GM23338 (cell line): ENCODE results near the gene FAM219A. TPM values are rescaled to one million over a fixed set of nuclear protein-coding genes. Genes with fewer than 3 reads are reported as not detected.
A peak's percentile ranks its signal among the peaks of the same experiment; 100 is the strongest.

ENCODE experiments used
- ATAC-seq: fragments of 200-7000 bp; cut with Tn5 transposase; 3 replicates; pipeline ENCODE4 v1.9.1; 2020
- DNase-seq: peaks from one replicate; pipeline ENCODE4 v3.0.0-alpha.2; 2015; ENCODE audit warnings: low spot score
- H2AFZ ChIP-seq: fragments of 200-600 bp; sonication (generic); 2 replicates; pipeline ENCODE4 v1.8.0; 2016; ENCODE audit warnings: antibody characterized with exemption, mild to moderate bottlenecking, moderate library complexity
- H3F3A ChIP-seq: fragments of 200-600 bp; sonication (generic); replicated peaks from 2 replicates; pipeline ENCODE4 v1.8.0; 2017; ENCODE audit warnings: antibody characterized with exemption, mixed run types, low read depth
- H3K27ac ChIP-seq: fragments of 200-600 bp; sonication (generic); 2 replicates; pipeline ENCODE4 v1.6.1; 2016; ENCODE audit warnings: low read depth
- H3K27me3 ChIP-seq: fragments of 200-600 bp; sonication (generic); 2 replicates; pipeline ENCODE4 v1.8.0; 2016; ENCODE audit warnings: mild to moderate bottlenecking, mixed run types, moderate library complexity; ENCODE audit not compliant: insufficient read depth
- H3K36me3 ChIP-seq: fragments of 200-600 bp; sonication (generic); 2 replicates; pipeline ENCODE4 v1.8.0; 2016; ENCODE audit warnings: mild to moderate bottlenecking; ENCODE audit not compliant: insufficient read depth
- H3K4me1 ChIP-seq: fragments of 200-600 bp; sonication (generic); 2 replicates; pipeline ENCODE4 v1.8.0; 2016; ENCODE audit warnings: mild to moderate bottlenecking, moderate library complexity; ENCODE audit not compliant: insufficient read depth
- H3K4me2 ChIP-seq: fragments of 200-600 bp; sonication (generic); 2 replicates; pipeline ENCODE4 v1.7.1; 2017; ENCODE audit warnings: mixed run types
- H3K4me3 ChIP-seq: fragments of 200-600 bp; sonication (generic); 2 replicates; pipeline ENCODE4 v1.6.1; 2016; ENCODE audit warnings: mixed run types
- H3K79me2 ChIP-seq: fragments of 200-600 bp; sonication (generic); replicated peaks from 2 replicates; pipeline ENCODE4 v1.8.0; 2017; ENCODE audit warnings: mild to moderate bottlenecking; ENCODE audit not compliant: insufficient read depth
- H3K9me2 ChIP-seq: fragments of 200-600 bp; sonication (generic); 2 replicates; pipeline ENCODE4 v1.8.0; 2017; ENCODE audit not compliant: insufficient read depth
- H4K20me1 ChIP-seq: fragments of 200-600 bp; sonication (generic); replicated peaks from 2 replicates; pipeline ENCODE4 v1.8.0; 2017; ENCODE audit warnings: mild to moderate bottlenecking; ENCODE audit not compliant: insufficient read depth
- H3K27ac Mint-ChIP-seq: 2 replicates; pipeline ENCODE4 v1.8.0; 2020; ENCODE audit warnings: inconsistent platforms, mild to moderate bottlenecking, moderate library complexity, mixed read lengths
- H3K27me3 Mint-ChIP-seq: 3 replicates; pipeline ENCODE4 v1.8.0; 2022; ENCODE audit warnings: low read depth, mild to moderate bottlenecking, moderate library complexity, mixed read lengths, inconsistent platforms; ENCODE audit not compliant: insufficient read depth, poor library complexity
- H3K36me3 Mint-ChIP-seq: 3 replicates; pipeline ENCODE4 v1.8.0; 2021; ENCODE audit warnings: low read depth, mild to moderate bottlenecking, inconsistent platforms, moderate library complexity, mixed read lengths
- H3K4me1 Mint-ChIP-seq: 3 replicates; pipeline ENCODE4 v1.8.0; 2020; ENCODE audit warnings: mild to moderate bottlenecking, inconsistent platforms, mixed read lengths
- H3K4me3 Mint-ChIP-seq: 3 replicates; pipeline ENCODE4 v1.8.0; 2021; ENCODE audit warnings: moderate library complexity, mild to moderate bottlenecking, inconsistent platforms, mixed read lengths
- H3K9me3 Mint-ChIP-seq: 3 replicates; pipeline ENCODE4 v1.8.0; 2020; ENCODE audit warnings: moderate library complexity, mild to moderate bottlenecking, inconsistent platforms, mixed read lengths
- CREB1 ChIP-seq: fragments of 250-450 bp; sonication (Bioruptor Pico); IDR thresholded peaks from 2 replicates; pipeline ENCODE4 v1.5.0; 2020; ENCODE audit warnings: low read depth, mild to moderate bottlenecking, moderate library complexity
- ETS1 ChIP-seq: IDR thresholded peaks from 2 replicates; pipeline ENCODE4 v1.6.1; 2016; ENCODE audit warnings: antibody characterized with exemption
- EZH2 ChIP-seq: fragments of 200-600 bp; sonication (generic); IDR thresholded peaks from one replicate; pipeline ENCODE4 v1.8.0; 2017; ENCODE audit warnings: antibody characterized with exemption, mild to moderate bottlenecking, low read depth; ENCODE audit not compliant: unreplicated experiment
- EZH2phosphoT487 ChIP-seq: fragments of 200-600 bp; sonication (generic); IDR thresholded peaks from one replicate; pipeline ENCODE4 v1.8.1; 2018; ENCODE audit warnings: antibody characterized with exemption; ENCODE audit not compliant: unreplicated experiment
- JUNB ChIP-seq: IDR thresholded peaks from one replicate; pipeline ENCODE4 v1.6.1; 2016; ENCODE audit warnings: antibody characterized with exemption; ENCODE audit not compliant: unreplicated experiment
- NANOG ChIP-seq: IDR thresholded peaks from 2 replicates; pipeline ENCODE4 v1.6.1; 2016; ENCODE audit warnings: antibody characterized with exemption, borderline replicate concordance
- POLR2AphosphoS5 ChIP-seq: IDR thresholded peaks from 2 replicates; pipeline ENCODE4 v1.6.1; 2016; ENCODE audit warnings: antibody characterized with exemption, low read depth
- REST ChIP-seq: IDR thresholded peaks from one replicate; pipeline ENCODE4 v1.6.1; 2018; ENCODE audit warnings: antibody characterized with exemption; ENCODE audit not compliant: unreplicated experiment
- STAT1 ChIP-seq: IDR thresholded peaks from one replicate; pipeline ENCODE4 v1.6.1; 2016; ENCODE audit warnings: antibody characterized with exemption; ENCODE audit not compliant: unreplicated experiment
- ZNF114 ChIP-seq: fragments of 250-450 bp; sonication (Bioruptor Pico); IDR thresholded peaks from 2 replicates; pipeline ENCODE4 v1.5.0; 2020; ENCODE audit warnings: mild to moderate bottlenecking, moderate library complexity
- ZNF331 ChIP-seq: fragments of 250-450 bp; sonication (Bioruptor Pico); IDR thresholded peaks from 2 replicates; pipeline ENCODE4 v1.5.0; 2020; ENCODE audit warnings: low read depth, mild to moderate bottlenecking, moderate library complexity
- ZNF462 ChIP-seq: fragments of 250-450 bp; sonication (Bioruptor Pico); IDR thresholded peaks from 2 replicates; pipeline ENCODE4 v1.5.0; 2020; ENCODE audit warnings: mild to moderate bottlenecking, moderate library complexity
- polyA plus RNA-seq: library from polyadenylated mRNA; unstranded; fragments of >200 nt; fragmentation: Nextera tagmentation; extraction: Ambion mirVana; gene quantifications from 2 replicates; pipeline ENCODE4 v1.2.1, GENCODE V29; 2016
- total RNA-seq: library from RNA; depleted of rRNA; stranded (reverse); fragments of >200 nt; shearing (Covaris generic); gene quantifications from 2 replicates; pipeline ENCODE4 v1.2.3, GENCODE V29; 2014
- TF ChIP-seq, protein P1 (sequence below), 2 experiments: fragments of 200-600 bp in 1 of 2; sonication (generic) in 1 of 2; conservative IDR thresholded peaks; 2 replicates each; pipeline versions ENCODE4 v1.5.1 to v1.6.1; 2016 to 2017; ENCODE audit warnings: antibody characterized with exemption in 2 of 2, low read depth in 2 of 2, mild to moderate bottlenecking in 2 of 2, moderate library complexity in 1 of 2

The FAM219A gene
- total and polyA plus RNA-seq, 2 experiments from 2014 or later: 3.8 to 7.2 TPM

- H3K36me3 ChIP-seq: no peaks in the 10 kb centered on the region
- H3K4me1 ChIP-seq: no peaks in the 10 kb centered on the region
- H3K27ac ChIP-seq: no peak overlapping the region
- H3K27ac Mint-ChIP-seq: no peak overlapping the region
- no peak for DNase-seq
- no peak overlapping the region for H3K4me3 ChIP-seq
- H4K20me1 ChIP-seq: no peaks in the 10 kb centered on the region; the same call in 1 of the 2 replicates
- no peak for TF ChIP-seq ETS1
- TF ChIP-seq ZNF331 (CRISPR knock-in tag): no peak
- no peak for TF ChIP-seq EZH2phosphoT487
- no peak for TF ChIP-seq ZNF114 (CRISPR knock-in tag)
- TF ChIP-seq, protein P1, sequence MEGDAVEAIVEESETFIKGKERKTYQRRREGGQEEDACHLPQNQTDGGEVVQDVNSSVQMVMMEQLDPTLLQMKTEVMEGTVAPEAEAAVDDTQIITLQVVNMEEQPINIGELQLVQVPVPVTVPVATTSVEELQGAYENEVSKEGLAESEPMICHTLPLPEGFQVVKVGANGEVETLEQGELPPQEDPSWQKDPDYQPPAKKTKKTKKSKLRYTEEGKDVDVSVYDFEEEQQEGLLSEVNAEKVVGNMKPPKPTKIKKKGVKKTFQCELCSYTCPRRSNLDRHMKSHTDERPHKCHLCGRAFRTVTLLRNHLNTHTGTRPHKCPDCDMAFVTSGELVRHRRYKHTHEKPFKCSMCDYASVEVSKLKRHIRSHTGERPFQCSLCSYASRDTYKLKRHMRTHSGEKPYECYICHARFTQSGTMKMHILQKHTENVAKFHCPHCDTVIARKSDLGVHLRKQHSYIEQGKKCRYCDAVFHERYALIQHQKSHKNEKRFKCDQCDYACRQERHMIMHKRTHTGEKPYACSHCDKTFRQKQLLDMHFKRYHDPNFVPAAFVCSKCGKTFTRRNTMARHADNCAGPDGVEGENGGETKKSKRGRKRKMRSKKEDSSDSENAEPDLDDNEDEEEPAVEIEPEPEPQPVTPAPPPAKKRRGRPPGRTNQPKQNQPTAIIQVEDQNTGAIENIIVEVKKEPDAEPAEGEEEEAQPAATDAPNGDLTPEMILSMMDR (conservative IDR thresholded peaks at IDR 0.05; ENCODE audit: low read depth in 2 of 2): no peak
- no peak for TF ChIP-seq ZNF462 (CRISPR knock-in tag)
- no peak for TF ChIP-seq CREB1
- TF ChIP-seq POLR2AphosphoS5: no peak
- TF ChIP-seq NANOG: no peak
- no peak for TF ChIP-seq REST
- TF ChIP-seq EZH2: no peak
- TF ChIP-seq STAT1: no peak
- no peak for TF ChIP-seq JUNB
- peaks cover 6% of the 10 kb centered on the region for H3K27me3 Mint-ChIP-seq
- no peak overlapping the region for H3K4me2 ChIP-seq
- H3K4me3 Mint-ChIP-seq: no peak overlapping the region
- H3K36me3 Mint-ChIP-seq: no peaks in the 10 kb centered on the region
- no peaks in the 10 kb centered on the region for H3K27me3 ChIP-seq
- H3K9me3 Mint-ChIP-seq: no peaks in the 10 kb centered on the region
- H2AFZ ChIP-seq: 0 out of 2 replicates have a peak overlapping the region, but pooled peaks have one; percentile 59
- no peaks in the 10 kb centered on the region for H3K79me2 ChIP-seq
- no peaks in the 10 kb centered on the region for H3F3A ChIP-seq
- ATAC-seq: no peak
- no peaks in the 10 kb centered on the region for H3K9me2 ChIP-seq
- H3K4me1 Mint-ChIP-seq: no peaks in the 10 kb centered on the region
These were observed 16.7 kb upstream of the FAM219A start for GRCh38 chr9:34475097-34475496.
